H9 (cell line): ENCODE data around the gene LDLRAD4. TPM values are rescaled to one million over a fixed set of nuclear protein-coding genes. Genes with fewer than 3 reads are reported as not detected.

ENCODE experiments used
- DNase-seq: peaks from one replicate; pipeline ENCODE4 v3.0.0-alpha.2; 2017
- H2AFZ ChIP-seq: one replicate; pipeline ENCODE4 v1.6.1; 2013; ENCODE audit warnings: mild to moderate bottlenecking, low read length, control low read depth, moderate library complexity
- H2AK5ac ChIP-seq: 2 replicates; pipeline ENCODE4 v1.6.1; 2013; ENCODE audit warnings: low read length, control low read depth, mixed read lengths; ENCODE audit not compliant: insufficient read length
- H2BK120ac ChIP-seq: one replicate; pipeline ENCODE4 v1.6.1; 2013; ENCODE audit warnings: low read depth, mild to moderate bottlenecking, low read length, control low read depth, inconsistent platforms; ENCODE audit not compliant: poor library complexity, severe bottlenecking
- H2BK12ac ChIP-seq: 2 replicates; pipeline ENCODE4 v1.6.1; 2013; ENCODE audit warnings: low read length, control low read depth, mixed read lengths, low read depth; ENCODE audit not compliant: insufficient read length
- H2BK15ac ChIP-seq: 2 replicates; pipeline ENCODE4 v1.6.1; 2013; ENCODE audit warnings: low read depth, low read length, control low read depth
- H2BK20ac ChIP-seq: one replicate; pipeline ENCODE4 v1.6.1; 2013; ENCODE audit warnings: low read depth, mild to moderate bottlenecking, low read length, control low read depth, inconsistent platforms; ENCODE audit not compliant: poor library complexity, severe bottlenecking
- H2BK5ac ChIP-seq: 2 replicates; pipeline ENCODE4 v1.6.1; 2013; ENCODE audit warnings: low read length, control low read depth, mixed read lengths; ENCODE audit not compliant: insufficient read length
- H3K14ac ChIP-seq: 2 replicates; pipeline ENCODE4 v1.6.1; 2013; ENCODE audit warnings: low read length, control low read depth; ENCODE audit not compliant: insufficient read depth
- H3K18ac ChIP-seq: 2 replicates; pipeline ENCODE4 v1.6.1; 2013; ENCODE audit warnings: low read depth, mild to moderate bottlenecking, mixed read lengths, low read length, control low read depth; ENCODE audit not compliant: insufficient read length
- H3K23ac ChIP-seq: 2 replicates; pipeline ENCODE4 v1.6.1; 2013; ENCODE audit warnings: low read length, control low read depth, mixed read lengths, low read depth; ENCODE audit not compliant: insufficient read length
- H3K23me2 ChIP-seq: 2 replicates; pipeline ENCODE4 v1.6.1; 2013; ENCODE audit warnings: low read depth, mild to moderate bottlenecking, mixed read lengths, low read length, control low read depth; ENCODE audit not compliant: insufficient read length, poor library complexity, severe bottlenecking
- H3K27ac ChIP-seq: 2 replicates; pipeline ENCODE4 v1.5.1; 2013; ENCODE audit warnings: low read length, control low read depth, mixed read lengths, low read depth; ENCODE audit not compliant: insufficient read length
- H3K27me3 ChIP-seq: 2 replicates; pipeline ENCODE4 v1.6.1; 2013; ENCODE audit warnings: low read length, control low read depth, inconsistent platforms; ENCODE audit not compliant: insufficient read depth
- H3K4ac ChIP-seq: 2 replicates; pipeline ENCODE4 v1.6.1; 2013; ENCODE audit warnings: low read depth, mild to moderate bottlenecking, control low read depth, inconsistent platforms, low read length, moderate library complexity
- H3K4me1 ChIP-seq: 2 replicates; pipeline ENCODE4 v1.6.1; 2013; ENCODE audit warnings: low read length, control low read depth, inconsistent platforms; ENCODE audit not compliant: insufficient read depth
- H3K4me2 ChIP-seq: 2 replicates; pipeline ENCODE4 v1.6.1; 2013; ENCODE audit warnings: low read length, control low read depth, mixed read lengths; ENCODE audit not compliant: insufficient read length, insufficient read depth
- H3K56ac ChIP-seq: 2 replicates; pipeline ENCODE4 v1.6.1; 2013; ENCODE audit warnings: low read depth, mild to moderate bottlenecking, mixed read lengths, low read length, control low read depth; ENCODE audit not compliant: insufficient read length
- H3K79me1 ChIP-seq: 2 replicates; pipeline ENCODE4 v1.6.1; 2013; ENCODE audit warnings: low read depth, mild to moderate bottlenecking, moderate library complexity, low read length, control low read depth, inconsistent platforms; ENCODE audit not compliant: insufficient read depth, poor library complexity, severe bottlenecking
- H3K79me2 ChIP-seq: 2 replicates; pipeline ENCODE4 v1.6.1; 2013; ENCODE audit warnings: low read length, control low read depth, inconsistent platforms; ENCODE audit not compliant: insufficient read depth
- H3K9ac ChIP-seq: 2 replicates; pipeline ENCODE4 v1.6.1; 2013; ENCODE audit warnings: low read length, control low read depth, mixed read lengths; ENCODE audit not compliant: insufficient read length; ENCODE audit errors: extremely low read depth
- H3K9me3 ChIP-seq: one replicate; pipeline ENCODE4 v1.6.1; 2013; ENCODE audit warnings: low read depth, low read length, inconsistent platforms; ENCODE audit not compliant: control insufficient read depth
- H3T11ph ChIP-seq: one replicate; pipeline ENCODE4 v1.6.1; 2013; ENCODE audit warnings: mild to moderate bottlenecking, low read length, control low read depth, inconsistent platforms
- H4K20me1 ChIP-seq: one replicate; pipeline ENCODE4 v1.6.1; 2013; ENCODE audit not compliant: control insufficient read depth, insufficient read length, insufficient read depth
- H4K5ac ChIP-seq: 2 replicates; pipeline ENCODE4 v1.6.1; 2013; ENCODE audit warnings: low read depth, mild to moderate bottlenecking, mixed read lengths, low read length, control low read depth; ENCODE audit not compliant: insufficient read length
- H4K8ac ChIP-seq: replicated peaks from 2 replicates; pipeline ENCODE4 v1.6.1; 2013; ENCODE audit warnings: low read length, control low read depth, mixed read lengths, low read depth; ENCODE audit not compliant: insufficient read length
- H4K91ac ChIP-seq: 2 replicates; pipeline ENCODE4 v1.6.1; 2013; ENCODE audit warnings: low read depth, mild to moderate bottlenecking, moderate library complexity, mixed read lengths, low read length, control low read depth; ENCODE audit not compliant: insufficient read length
- H3K27ac Mint-ChIP-seq, 3 experiments: 2 replicates in 2 of 3; 3 replicates in 1 of 3; pipeline ENCODE4 v1.8.0; 2020 to 2021; ENCODE audit warnings: mixed read lengths in 3 of 3, mild to moderate bottlenecking in 1 of 3, moderate library complexity in 1 of 3
- H3K27me3 Mint-ChIP-seq: 2 replicates; pipeline ENCODE4 v1.8.0; 2021; ENCODE audit warnings: low read depth, mild to moderate bottlenecking, moderate library complexity, mixed read lengths
- H3K36me3 Mint-ChIP-seq, 3 experiments: 2 replicates in 2 of 3; 3 replicates in 1 of 3; pipeline ENCODE4 v1.8.0; 2020 to 2021; ENCODE audit warnings: low read depth in 3 of 3, mixed read lengths in 3 of 3; ENCODE audit not compliant: insufficient read depth in 1 of 3
- H3K4me1 Mint-ChIP-seq, 2 experiments: 2 replicates each; pipeline ENCODE4 v1.8.0; 2020; ENCODE audit warnings: mixed read lengths in 2 of 2
- H3K4me3 Mint-ChIP-seq, 2 experiments: 2 replicates in 1 of 2; 3 replicates in 1 of 2; pipeline ENCODE4 v1.8.0; 2020 to 2021; ENCODE audit warnings: mild to moderate bottlenecking in 2 of 2, mixed read lengths in 2 of 2, moderate library complexity in 1 of 2
- H3K9me3 Mint-ChIP-seq, 2 experiments: 2 replicates in 1 of 2; 3 replicates in 1 of 2; pipeline ENCODE4 v1.8.0; 2020; ENCODE audit warnings: mild to moderate bottlenecking in 2 of 2, mixed read lengths in 2 of 2, moderate library complexity in 1 of 2
- CTCF ChIP-seq: fragments of 200-600 bp; sonication (generic); conservative IDR thresholded peaks from 3 replicates; pipeline ENCODE4 v1.8.0; 2021; ENCODE audit warnings: antibody characterized with exemption, mild to moderate bottlenecking
- WGBS: extraction: QIAGEN DNeasy Blood & Tissue Kit; methylation state at CpG from one replicate; pipeline ENCODE4 v1.1.7; 2013; ENCODE audit warnings: missing lambda C conversion rate, low lambda C conversion rate, mixed read lengths; ENCODE audit not compliant: insufficient read length; ENCODE audit errors: extremely low coverage; 5-methylcytosine and 5-hydroxymethylcytosine counted together
- total RNA-seq: library from RNA; stranded (reverse); gene quantifications from 2 replicates; pipeline ENCODE4 v1.2.1, GENCODE V29; 2021

LDLRAD4 gene
- total RNA-seq, 1 experiment from 2014 or later, result 3.9 TPM

- Histone ChIP-seq H3K27ac (no peak overlapping the region), H2BK12ac (no peak overlapping the region), H3K14ac (no peak overlapping the region), H3K27me3 (0 out of 2 replicates have a peak, but pooled peaks cover 2% of the 10 kb centered on the region), H2BK20ac (no peak overlapping the region), H4K20me1 (no peaks in the 10 kb centered on the region), H3T11ph (no peak overlapping the region), H3K18ac (no peak overlapping the region), H2BK120ac (no peak overlapping the region), H2BK5ac (no peak overlapping the region), H3K79me1 (no peaks in the 10 kb centered on the region), H3K4me1 (no peaks in the 10 kb centered on the region), H4K5ac (no peak overlapping the region), H3K56ac (no peak overlapping the region), H2AK5ac (no peak overlapping the region), H2BK15ac (no peak overlapping the region), H4K8ac (no peak overlapping the region), H2AFZ (no peak overlapping the region), H3K4ac (no peak overlapping the region), H3K23ac (no peak overlapping the region), H3K23me2 (no peaks in the 10 kb centered on the region), H3K9me3 (no peaks in the 10 kb centered on the region), H4K91ac (no peak overlapping the region), H3K79me2 (no peaks in the 10 kb centered on the region), H3K9ac (no peak overlapping the region), H3K4me2 (no peak overlapping the region)
- TF ChIP-seq CTCF, result no peak
- no CpG with 5 or more reads among the region's 9 CpGs for WGBS
- H3K4me1 Mint-ChIP-seq, result peaks cover 0 to 3% of the 10 kb centered on the region in 2 experiments; a peak in 2 of 4 replicates
- no peak overlapping the region for H3K4me3 Mint-ChIP-seq
- peaks cover 21 to 26% of the 10 kb centered on the region in 2 experiments for H3K9me3 Mint-ChIP-seq
- DNase-seq, result no peak
- no peak overlapping the region for H3K27ac Mint-ChIP-seq
- H3K27me3 Mint-ChIP-seq, result peaks cover 4% of the 10 kb centered on the region
- peaks cover 10 to 23% (median 18%) of the 10 kb centered on the region in 3 experiments; a peak in 6 of 7 replicates for H3K36me3 Mint-ChIP-seq
Measured at GRCh38 chr18:13317801-13318200, 99.2 kb downstream of the LDLRAD4 start.
